ENCODE data around the gene CMC1.
"Not testable (repeated sequence)": the region's sequence is repeated elsewhere in the genome, so short reads cannot be mapped to it uniquely, and the experiment has no call there.

Gene CMC1

DNA sequence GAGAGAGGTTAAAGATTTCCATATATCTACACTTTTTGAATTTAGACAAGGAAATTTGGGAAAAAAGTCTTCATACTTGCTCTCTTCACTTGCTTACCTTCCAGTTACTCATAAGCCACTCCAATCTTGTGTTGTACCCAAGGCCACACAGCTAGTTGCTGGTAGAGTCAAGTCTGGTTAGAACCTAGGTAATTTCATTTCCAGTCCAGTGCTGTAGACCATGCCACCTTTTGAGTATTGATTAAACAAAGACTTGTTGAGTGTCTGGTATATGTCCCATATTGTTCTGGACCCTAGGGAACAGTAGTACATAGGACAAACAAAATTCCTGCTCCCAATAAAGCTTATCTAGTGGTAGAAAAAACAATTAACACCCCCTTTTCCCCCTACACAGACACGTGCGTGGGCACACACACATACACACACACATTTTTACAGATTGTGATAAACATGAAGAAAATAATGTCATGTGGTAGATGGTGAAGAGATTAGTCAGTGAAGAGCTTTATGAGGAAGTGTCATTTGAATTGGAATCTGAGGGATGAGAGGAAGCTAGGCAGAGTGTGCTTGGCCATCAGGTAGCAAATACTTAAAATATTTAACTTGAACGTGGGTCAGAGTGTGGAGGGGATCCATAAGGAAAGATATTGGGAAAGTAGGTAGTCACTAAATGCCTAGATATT lies 2.1 kb downstream of the CMC1 start:
- in situ Hi-C loops (cut with MboI; ENCODE audit: low sequenced_read_pairs) = no loop called here

DNA sequence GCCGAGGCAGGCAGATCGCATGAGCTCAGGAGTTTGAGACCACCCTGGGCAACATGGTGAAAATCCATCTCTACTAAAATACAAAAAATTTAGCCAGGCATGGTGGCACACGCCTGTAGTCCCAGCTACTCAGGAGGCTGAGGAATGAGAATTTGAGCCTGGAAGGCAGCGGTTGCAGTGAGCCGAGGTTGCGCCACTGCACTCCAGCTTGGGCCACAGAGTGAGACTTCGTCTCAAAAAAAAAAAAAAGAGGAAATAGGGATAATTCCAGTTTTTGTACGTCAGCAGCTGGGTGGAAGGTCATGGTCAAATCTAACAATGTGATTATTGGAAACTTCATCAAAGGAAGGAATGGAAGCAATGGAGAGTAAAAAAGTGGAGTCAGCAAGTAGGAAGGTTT lies 3.1 kb downstream of the CMC1 start:
- in situ Hi-C loops (cut with MboI; ENCODE audit: low sequenced_read_pairs) = no loop called here

DNA sequence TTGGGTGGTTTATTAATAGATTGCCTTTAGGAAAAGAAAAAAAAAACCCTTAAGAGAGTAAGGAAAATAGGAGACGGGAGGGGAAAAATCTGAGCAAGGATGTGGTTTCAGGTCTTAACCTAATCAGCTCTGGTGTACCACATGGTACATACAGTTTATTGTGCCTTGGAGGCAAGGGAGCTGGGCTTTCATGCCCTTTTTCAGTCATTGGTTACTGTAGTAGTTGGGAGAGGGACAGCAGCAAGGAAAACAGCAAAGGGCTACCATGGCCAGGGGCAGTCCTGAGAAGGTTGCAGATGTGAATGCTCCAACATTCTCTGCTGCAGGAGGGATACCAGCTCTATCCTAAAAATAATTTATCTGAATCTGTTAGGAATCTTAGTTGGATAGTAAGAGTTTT lies 5.9 kb downstream of the CMC1 start:
- in situ Hi-C loops (cut with MboI; ENCODE audit: low sequenced_read_pairs) = no loop called here

DNA sequence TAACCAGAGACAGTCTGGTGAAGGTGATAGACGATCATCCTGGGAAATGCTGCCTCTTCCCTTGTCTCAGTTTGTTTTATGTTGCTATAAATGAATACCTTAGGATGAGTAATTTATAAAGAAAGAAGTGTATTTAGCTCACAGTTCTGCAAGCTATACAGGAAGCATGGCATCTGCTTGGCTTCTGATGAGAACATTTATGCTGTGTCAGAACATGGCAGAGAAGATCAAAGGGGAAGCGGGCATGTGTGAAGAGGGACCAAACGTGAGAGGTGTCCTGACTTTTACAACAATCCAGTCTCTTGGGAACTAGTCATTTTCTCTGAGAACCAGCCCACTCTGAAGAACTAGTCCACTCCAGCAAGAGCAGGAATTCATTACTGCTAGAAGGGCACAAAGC lies 9.6 kb downstream of the CMC1 start:
- in situ Hi-C loops (cut with MboI; ENCODE audit: low sequenced_read_pairs) = no loop called here

DNA sequence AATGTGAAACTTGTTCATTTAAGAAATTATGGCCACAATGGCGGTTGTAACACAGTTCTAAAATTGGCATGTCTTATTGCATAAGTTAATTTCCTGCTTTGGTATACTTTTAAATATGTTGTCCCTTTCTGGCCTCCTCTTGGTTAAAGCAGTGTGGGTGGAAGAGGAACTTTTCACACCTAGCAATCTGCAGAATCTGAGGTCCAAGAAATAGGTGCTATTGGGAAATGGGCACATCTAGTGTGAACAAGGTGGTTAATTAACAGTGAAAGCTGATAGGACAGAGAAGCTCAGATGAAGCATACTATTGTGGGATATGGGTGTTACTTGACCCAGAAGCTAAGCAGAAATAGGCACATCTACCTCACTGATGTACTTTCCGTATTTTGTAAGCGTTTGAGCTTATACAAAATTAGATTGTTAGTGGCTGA lies 10.6 kb downstream of the CMC1 start:
- in situ Hi-C loops (cut with MboI; ENCODE audit: low sequenced_read_pairs) = no loop called here

DNA sequence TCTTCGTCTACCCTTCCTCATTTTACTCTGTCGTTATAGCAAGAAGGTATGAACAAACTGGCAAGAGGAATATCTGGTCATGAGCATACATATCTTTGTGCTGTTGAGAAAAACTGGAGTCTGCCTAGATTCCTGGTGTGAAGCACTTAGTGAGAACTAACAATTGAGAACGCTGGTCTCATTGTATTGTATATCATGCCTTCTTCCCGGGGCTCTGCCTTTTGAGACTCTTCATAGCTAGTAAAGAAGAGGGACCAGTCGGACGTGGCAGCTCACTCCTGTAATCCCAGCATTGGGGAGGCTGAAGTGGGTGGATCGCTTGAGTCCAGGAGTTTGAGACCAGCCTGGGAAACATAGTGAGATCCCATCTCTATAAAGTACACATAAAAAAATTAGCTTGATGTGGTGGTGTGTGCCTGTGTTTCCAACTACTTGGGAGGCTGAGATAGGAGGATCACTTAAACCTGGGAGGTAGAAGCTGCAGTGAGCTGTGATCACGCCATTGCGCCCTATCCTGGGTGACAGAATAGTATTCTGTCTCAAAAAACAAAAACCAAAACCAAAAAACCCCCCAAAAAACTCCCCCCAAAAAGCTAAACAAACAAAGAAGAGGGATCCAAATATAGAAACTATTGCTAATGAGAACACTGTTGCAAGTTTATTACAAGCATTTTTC lies 11.8 kb downstream of the CMC1 start:
- in situ Hi-C loops (cut with MboI; ENCODE audit: low sequenced_read_pairs) = no loop called here

DNA sequence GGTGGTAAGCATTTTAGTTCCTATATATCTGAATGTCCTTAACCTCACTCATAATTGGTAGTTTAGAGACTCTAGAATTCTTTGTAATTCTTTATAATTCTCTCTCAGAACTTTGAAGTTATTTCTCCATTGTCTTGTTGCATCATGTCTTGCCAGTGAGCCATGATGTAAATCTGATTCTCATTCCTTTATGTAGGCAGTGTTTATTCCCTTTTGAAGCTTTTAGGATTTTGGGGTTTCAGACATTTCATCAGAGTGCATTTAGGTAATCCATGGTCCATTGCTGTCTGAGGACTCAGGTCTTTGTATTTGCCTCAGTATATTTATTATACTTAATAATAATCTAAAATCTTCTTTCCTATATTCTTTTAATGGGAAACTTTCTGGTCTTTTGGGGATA lies 20.6 kb downstream of the CMC1 start:
- in situ Hi-C loops (cut with MboI; ENCODE audit: low sequenced_read_pairs) = no loop called here

DNA sequence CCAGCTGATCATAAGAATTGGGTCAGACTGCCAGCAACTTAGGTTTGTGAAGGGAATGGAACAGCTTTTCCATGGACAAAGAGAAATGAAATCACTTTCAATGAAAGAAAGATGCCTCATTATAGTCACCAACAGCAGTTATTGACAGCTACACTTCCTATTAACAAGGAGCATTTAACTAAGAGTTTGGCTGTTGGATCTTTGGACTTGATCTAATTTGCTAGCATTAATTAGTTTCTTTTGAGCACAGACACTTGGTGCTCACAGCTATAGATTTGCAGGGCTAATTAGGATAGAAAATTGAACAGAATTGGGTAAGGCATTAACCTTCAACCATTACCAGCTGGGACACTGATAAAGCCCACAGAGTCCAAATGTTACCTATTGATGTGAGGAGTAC lies 24.2 kb downstream of the CMC1 start:
- in situ Hi-C loops (cut with MboI; ENCODE audit: low sequenced_read_pairs) = no loop called here

DNA sequence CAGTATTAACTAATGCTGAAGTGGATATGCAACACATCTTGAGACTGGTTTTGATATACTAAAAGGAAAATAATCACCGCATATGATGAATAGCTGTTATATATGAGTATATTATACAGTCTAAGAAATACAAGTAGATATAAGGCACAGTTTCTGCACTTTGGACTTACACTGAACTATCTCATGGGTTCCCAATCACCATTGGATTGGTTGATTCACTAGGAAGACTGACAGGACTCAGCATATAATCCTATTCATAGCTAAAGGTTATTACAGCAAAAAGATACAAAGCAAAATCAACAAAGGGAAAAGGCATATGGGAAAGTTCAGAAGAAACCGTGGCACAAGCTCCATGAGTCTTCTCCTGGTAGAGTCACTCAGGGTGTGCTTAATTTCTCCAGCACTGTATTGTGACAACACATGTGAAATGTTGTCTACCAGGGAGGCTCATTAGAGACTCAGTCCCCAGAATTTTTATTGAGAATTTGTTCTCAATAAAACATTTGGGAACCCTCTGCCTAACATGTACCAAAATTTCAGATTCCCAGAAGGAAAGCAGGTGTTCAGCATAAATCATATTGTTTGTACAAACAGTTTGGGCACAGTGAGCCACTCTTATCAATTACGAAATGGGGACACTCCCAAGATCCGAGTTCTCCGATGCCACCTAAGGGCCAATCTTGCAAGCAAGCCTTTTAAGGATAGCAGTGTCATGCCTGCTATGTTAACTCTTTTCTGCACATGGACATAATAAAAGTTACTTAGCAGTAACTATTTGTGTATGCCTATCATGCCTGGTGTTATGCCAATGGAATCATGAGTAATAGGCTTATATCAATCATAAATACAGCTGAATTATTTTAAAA lies 26.8 kb downstream of the CMC1 start:
- in situ Hi-C loops (cut with MboI; ENCODE audit: low sequenced_read_pairs) = no loop called here

DNA sequence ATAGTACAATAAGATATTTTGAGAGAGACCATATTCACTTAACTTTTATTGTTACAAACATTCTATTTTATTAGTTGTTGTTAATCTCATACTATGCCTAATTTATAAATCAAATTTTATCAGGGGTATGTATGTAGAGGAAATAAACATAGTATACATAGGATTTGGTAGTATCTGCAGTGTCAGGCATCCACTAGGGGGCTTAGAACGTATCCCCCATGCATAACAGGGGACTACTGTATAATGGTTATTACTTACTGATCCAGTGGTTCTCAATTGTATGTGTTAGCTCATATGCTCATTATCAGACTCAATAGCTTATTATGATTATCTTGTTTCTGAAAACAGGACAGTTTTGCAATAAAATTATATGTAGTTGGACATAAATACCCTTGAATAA lies 27.6 kb downstream of the CMC1 start:
- in situ Hi-C loops (cut with MboI; ENCODE audit: low sequenced_read_pairs) = no loop called here

DNA sequence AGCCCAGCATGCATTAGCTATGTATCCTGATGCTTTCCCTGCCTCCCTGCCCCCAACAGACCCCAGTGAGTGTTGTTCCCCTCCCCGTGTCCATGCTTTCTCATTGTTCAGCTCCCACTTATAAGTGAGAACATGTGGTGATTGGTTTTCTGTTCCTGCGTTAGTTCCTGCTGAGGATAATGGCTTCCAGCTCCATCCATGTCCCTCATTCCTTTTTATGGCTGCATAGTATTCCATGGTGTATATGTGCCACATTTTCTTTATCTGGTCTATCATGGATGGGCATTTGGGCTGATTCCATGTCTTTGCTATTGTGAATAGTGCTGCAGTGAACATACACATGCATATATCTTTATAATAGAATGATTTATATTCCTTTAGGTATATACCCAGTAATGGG lies 28.5 kb downstream of the CMC1 start:
- in situ Hi-C loops (cut with MboI; ENCODE audit: low sequenced_read_pairs) = not testable (repeated sequence)

DNA sequence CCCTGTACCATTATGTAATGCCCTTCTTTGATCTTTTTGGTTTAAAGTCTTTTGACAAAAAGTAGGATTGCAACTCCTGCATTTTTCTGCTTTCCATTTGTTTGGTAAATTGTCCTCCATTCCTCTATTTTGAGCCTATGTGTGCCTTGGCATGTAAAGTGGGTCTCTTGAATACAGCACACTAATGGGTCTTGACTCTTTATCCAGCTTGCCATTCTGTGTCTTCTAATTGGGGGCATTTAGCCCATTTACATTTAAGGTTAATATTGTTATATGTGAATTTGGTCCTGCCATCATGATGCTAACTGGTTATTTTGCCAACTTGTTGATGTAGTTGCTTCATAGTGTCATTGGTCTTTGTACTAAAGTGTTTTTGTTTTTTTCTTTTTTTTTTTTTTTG lies 32.4 kb downstream of the CMC1 start:
- in situ Hi-C loops (cut with MboI; ENCODE audit: low sequenced_read_pairs) = no loop called here

DNA sequence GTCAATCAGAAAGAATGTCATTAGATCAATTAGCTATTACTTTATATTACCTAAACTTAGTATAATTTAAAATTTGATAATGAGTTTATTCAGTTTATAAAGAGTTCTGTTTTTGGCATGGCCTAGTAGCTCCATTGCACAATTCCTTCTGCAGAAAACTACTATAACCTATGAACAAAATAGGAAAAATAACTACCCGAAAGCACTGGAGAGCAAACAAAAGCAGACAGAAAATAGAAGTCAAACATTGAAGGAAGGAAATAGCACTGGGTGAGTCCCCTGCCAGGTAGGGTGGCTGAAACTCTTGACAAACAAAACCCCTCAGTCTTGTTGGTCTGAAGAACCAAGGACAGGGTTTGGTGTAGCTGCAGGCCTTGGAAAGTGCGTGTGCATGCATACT lies 37.5 kb downstream of the CMC1 start:
- in situ Hi-C loops (cut with MboI; ENCODE audit: low sequenced_read_pairs) = no loop called here

DNA sequence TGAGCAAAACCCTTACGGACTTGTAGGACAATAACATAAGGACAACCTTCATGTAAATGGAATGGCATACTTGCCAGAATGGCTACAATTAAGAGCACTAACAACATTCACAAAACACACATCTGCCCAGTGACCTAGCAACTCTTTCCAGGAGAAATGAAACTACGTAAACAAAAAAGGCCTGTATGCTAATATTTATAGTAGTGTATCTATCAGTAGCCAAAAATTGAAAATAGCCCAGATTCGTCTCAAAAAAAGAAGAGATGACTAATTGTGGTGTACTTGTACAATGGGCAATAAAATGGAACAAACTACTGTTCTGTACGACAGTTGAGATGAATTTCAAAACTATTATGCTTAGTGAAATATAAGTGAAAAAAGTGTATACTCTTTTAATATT lies 38.4 kb downstream of the CMC1 start:
- in situ Hi-C loops (cut with MboI; ENCODE audit: low sequenced_read_pairs) = no loop called here

DNA sequence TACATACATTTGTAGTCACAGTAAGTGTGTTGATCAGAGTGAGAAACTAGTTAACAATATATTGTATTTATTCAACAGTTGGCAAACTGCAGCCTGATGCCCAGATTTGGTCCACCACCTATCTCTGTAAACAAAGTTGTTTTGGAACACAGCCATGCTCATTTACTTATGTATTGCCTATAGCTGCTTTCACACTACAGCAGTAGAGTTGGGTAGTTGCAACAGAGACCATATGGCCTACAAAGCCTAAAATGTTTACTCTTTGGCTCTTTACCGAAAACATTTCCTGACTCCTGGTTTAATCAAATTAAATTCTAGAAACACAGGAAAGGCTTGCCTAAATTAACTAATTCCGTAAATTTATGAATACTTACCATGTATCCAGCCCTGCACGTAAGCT lies 39.4 kb downstream of the CMC1 start:
- in situ Hi-C loops (cut with MboI; ENCODE audit: low sequenced_read_pairs) = no loop called here

DNA sequence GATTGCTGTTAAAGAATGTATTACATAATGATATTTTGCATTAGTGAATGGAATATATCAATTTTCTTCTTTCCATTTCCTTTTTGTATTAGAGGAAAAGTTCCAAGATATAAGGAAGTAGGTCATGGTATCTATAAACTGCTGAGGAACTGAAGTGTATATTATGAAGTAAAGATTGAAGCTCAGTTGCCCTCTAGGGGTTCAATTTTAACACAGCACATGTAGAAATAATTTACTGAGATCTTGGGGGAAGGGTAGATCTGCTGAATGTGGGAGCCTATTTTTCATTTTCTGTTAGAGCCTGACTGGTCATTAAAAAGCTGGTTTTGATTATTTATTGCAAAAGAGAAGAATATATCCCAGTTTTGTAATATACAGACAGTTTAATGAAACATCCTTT lies 45.2 kb downstream of the CMC1 start:
- in situ Hi-C loops (cut with MboI; ENCODE audit: low sequenced_read_pairs) = no loop called here

DNA sequence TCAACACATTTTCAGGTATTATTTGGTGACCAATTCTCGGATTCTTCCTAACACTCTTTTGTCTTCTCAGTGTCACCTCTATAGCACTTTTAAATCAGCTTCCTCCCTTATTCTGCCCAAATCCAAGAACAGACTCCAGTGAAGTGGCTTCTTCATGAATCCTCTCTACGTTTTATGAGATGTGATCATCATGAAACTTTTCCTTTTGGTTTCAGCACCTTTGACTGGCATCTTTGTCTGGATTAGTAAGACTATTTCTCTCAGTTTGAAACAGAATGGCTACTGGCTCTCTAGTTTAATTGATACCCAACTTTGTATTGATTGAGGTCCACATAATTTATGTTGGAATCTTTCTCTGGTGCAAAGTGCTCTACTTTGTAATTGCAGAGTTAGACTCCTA lies 45.6 kb downstream of the CMC1 start:
- in situ Hi-C loops (cut with MboI; ENCODE audit: low sequenced_read_pairs) = no loop called here

DNA sequence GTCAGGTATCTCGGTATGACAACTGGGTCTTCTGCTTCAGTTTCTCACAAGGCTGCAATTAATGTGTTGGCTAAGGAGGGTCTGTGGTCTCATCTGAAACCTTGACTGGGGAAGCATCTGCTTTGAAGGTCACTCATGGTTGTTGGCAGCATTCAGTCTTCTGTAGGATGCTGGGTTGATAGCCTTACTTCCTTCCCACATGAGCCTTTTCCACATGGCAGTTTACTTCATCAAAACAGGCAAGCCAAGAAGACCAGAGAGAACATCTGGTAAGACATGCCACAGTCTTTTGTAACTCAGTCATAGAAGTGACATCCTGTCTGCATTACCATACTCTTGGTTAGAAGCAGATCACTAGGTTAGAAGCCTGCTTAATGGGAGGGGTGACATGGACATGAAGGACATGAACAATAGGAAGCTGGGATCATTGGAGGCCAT lies 49.5 kb downstream of the CMC1 start:
- in situ Hi-C loops (cut with MboI; ENCODE audit: low sequenced_read_pairs) = no loop called here

DNA sequence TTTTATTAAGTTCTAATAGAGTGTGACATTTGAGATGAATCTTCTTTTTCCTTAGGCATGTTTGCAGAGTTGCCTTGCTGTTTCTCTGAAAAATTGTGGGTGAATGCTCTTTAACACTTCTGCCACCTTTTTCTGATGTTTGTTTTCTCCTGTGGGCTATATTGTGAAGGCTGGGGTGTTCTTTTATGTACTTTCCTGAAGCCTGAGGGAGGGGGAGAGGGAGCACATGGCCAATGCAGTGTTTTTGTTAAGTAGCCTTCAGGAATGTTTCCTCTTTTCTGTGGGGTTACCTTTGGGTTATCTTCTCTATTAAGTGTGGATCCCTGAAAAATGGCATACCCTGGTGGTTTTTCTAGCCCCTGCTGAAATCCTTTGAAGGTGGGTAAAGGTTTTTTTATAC lies 50.2 kb downstream of the CMC1 start:
- in situ Hi-C loops (cut with MboI; ENCODE audit: low sequenced_read_pairs) = no loop called here

DNA sequence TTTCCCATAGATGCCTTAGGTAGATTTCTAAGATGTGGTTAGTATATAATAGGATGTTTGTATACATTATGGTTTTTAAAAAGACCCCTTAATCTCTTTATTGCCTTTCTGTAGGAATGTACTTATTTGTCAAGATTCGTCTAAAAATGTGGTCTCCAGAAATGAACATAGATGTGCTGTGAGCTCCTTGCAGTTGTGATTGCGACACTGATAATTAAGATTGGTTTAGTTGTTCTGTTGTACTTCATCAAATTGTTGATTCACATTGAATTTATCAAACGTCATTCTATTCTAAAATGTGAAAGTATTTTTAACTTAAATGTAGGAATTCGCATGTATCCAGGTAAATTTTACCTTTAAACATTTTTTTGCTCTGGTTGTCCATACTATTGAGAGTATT lies 51.2 kb downstream of the CMC1 start:
- in situ Hi-C loops (cut with MboI; ENCODE audit: low sequenced_read_pairs) = no loop called here

DNA sequence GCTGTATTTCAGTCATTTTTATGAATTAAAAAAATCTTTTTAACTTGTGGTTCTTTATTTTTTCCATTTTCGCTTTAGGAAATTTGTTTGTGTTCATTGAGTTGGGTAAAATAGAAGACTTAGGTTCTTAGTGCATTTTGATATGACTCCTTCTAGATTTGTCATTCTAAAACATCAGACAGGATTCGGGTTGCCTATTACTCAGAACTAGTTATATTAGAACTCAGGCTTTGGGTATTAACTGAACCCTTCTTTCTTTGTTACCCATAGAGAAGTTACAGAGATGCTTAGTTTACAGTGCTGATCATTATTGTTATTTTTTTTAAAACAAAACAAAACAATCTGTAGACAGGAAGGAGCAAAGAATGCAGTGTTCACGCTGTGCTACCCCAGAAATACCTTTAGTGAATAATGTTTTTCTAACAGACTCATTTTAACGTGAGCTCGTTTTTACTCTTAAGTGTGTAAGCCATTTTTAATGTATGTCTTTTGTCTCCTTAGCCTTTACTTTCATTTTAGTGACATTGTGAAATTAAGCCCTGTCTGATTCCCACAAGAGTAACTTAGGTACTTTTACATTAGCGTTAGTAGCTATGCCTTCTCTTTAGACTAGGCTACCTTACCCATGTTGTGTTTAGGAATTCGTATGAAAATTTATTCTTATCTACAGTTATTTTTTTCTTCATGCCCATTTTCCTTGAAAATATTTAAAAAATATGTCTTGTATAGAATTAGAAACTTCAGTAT lies 53.4 kb downstream of the CMC1 start:
- in situ Hi-C loops (cut with MboI; ENCODE audit: low sequenced_read_pairs) = no loop called here

Data from hTERT RPE-1 (cell line).